Right lung (tissue), 10 donors: ENCODE data around the gene RBP4. TPM values are rescaled to one million over a fixed set of nuclear protein-coding genes. Genes with fewer than 3 reads are reported as not detected.
A peak's percentile ranks its signal among the peaks of the same experiment; 100 is the strongest.

ENCODE experiments used
- DNase-seq, 2 donors: peaks; one replicate each; pipeline ENCODE4 v3.0.0-alpha.2; 2013
- long read RNA-seq, 8 donors: transcript quantifications; one replicate each; lab custom pipeline, GENCODE V29; 2026
- polyA plus RNA-seq, 5 donors: library from polyadenylated mRNA; unstranded; fragments of 120-200 nt; gene quantifications; one replicate each; pipeline versions ENCODE4 v1.2.1 to v1.2.3, GENCODE V29; 2013; ENCODE audit warnings: inconsistent platforms in 1 of 5, low replicate concordance in 1 of 5; ENCODE audit not compliant: insufficient read length in 5 of 5, insufficient read depth in 1 of 5

RBP4 gene
- polyA plus RNA-seq = 10 to 100 TPM in 1 of 5 donors, 1 to 10 TPM in 2, under 1 TPM in 2; 0.34 to 10.2 (median 1.4) TPM
- long read RNA-seq, donor 1 = 0 reads
- long read RNA-seq, donor 2 = 0 reads
- long read RNA-seq, donor 3 = 0 reads
- long read RNA-seq, donor 4 = 0 reads
- long read RNA-seq, donor 5, transcript RBP4-201 (6 exons, 1,068 nt) = major isoform, 13 of 13 reads
- long read RNA-seq, donor 5, partial matches to known transcripts = 0 of 13 reads
- long read RNA-seq, donor 5, other reads (novel, unspliced or antisense) = 0 of 13 reads
- long read RNA-seq, donor 6, partial matches to known transcripts = 0 of 2 reads
- long read RNA-seq, donor 6, other reads (novel, unspliced or antisense) = 0 of 2 reads
- long read RNA-seq, donor 7 = 0 reads
- long read RNA-seq, donor 8 = 0 reads

GRCh38 chr10:93601146-93601773 lies at the start of gene RBP4:
Gene RBP4 (minus strand): TSS chr10:93601235. CDS start chr10:93601028, 207 bp downstream.
- peak; percentile 12 to 17 for DNase-seq

- no peak for DNase-seq
Observed at GRCh38 chr10:93639791-93640190, 38.8 kb upstream of the RBP4 start.

GRCh38 chr10:93630625-93631557 lies 29.9 kb upstream of the RBP4 start:
- DNase-seq = peak in 1 of 2 donors; percentile 1

GRCh38 chr10:93629647-93630305 lies 28.7 kb upstream of the RBP4 start:
- no peak for DNase-seq

GRCh38 chr10:93628858-93629257 lies 27.8 kb upstream of the RBP4 start:
- DNase-seq = no peak

- no peak for DNase-seq
Observed at GRCh38 chr10:93622942-93623341, 21.9 kb upstream of the RBP4 start.

- DNase-seq = no peak
Observed at GRCh38 chr10:93620925-93621324, 19.9 kb upstream of the RBP4 start.

GRCh38 chr10:93615576-93616235 lies 14.7 kb upstream of the RBP4 start:
- DNase-seq = no peak

- DNase-seq = no peak
Observed at GRCh38 chr10:93614101-93614825, 13.2 kb upstream of the RBP4 start.

- DNase-seq = no peak
Observed at GRCh38 chr10:93613126-93613525, 12.1 kb upstream of the RBP4 start.

GRCh38 chr10:93612311-93612710 lies 11.3 kb upstream of the RBP4 start, which contains the start of gene PDE6C:
Gene PDE6C (plus strand): TSS chr10:93612537. CDS start chr10:93612726, 189 bp downstream.
- no peak for DNase-seq

- DNase-seq = no peak
Observed at GRCh38 chr10:93608421-93608820, 7.4 kb upstream of the RBP4 start.

GRCh38 chr10:93604146-93604545 lies 3.1 kb upstream of the RBP4 start:
- no peak for DNase-seq

GRCh38 chr10:93603023-93603422 lies 2.0 kb upstream of the RBP4 start:
- DNase-seq = no peak

- no peak for DNase-seq
Observed at GRCh38 chr10:93601774-93602162, 733 bp upstream of the RBP4 start.

GRCh38 chr10:93600446-93601145 lies 439 bp downstream of the RBP4 start:
- peak; percentile 40 for DNase-seq

GRCh38 chr10:93599778-93600177 lies 1.3 kb downstream of the RBP4 start:
- no peak for DNase-seq

GRCh38 chr10:93599335-93599734 lies 1.7 kb downstream of the RBP4 start:
- DNase-seq = no peak

- DNase-seq = no peak
Observed at GRCh38 chr10:93598157-93598556, 2.9 kb downstream of the RBP4 start.
